Measurements from ENCODE around the gene E2F3.

The E2F3 gene

DNA sequence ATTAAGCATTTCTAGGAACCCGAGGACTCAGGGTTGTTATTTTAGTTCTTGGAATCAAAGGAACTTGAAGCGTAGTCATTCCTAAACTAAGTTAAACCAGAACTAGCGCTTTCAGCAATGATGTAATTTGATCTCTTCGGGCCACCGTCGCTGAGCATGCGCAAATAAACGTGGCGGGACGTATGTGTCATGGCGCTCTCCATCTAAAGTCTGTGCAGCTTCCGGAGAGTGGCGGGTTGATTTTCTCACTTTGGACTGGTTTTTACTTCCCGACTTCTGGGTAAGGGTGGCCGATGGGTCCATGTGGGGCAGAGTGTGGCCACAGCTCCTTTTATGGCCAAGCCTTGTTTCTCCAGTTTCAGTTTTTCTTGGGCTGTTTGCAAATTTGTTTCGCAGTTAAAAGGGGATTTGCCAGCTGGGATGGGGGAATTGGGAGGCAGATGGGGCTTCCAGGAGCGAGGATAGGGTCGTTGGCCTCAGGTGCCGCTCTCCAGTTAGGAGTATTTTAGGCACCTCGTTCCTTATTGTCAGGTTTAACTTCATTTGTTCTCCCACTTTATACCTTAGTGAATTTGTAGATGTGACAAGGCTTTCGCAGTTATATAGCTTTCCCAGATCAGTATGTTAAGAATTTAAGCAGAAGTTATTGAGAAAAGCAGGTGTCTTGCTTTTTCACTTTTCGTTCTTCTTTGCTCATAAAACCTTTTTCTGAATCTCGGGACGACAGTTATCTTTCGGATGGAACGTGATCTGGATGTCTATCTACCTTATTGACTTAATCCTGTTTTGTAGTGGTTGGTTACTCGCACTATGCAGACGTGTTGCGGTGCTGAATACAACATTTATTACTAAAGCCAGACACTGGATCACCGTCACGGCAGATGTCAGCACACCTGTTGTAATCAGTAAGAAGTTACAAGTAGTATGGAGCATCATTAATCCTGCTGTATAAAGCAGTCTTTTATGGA, 132.9 kb downstream of the E2F3 start, which contains the start of gene CDKAL1:
CDKAL1 (plus strand) TSS at position 163 of the 968 bp plus-strand sequence. CDS start 11,894 bp downstream, outside the sequence.
- Mint-ChIP-seq H3K4me3 (peak within 1 kb of the TSS; percentile 98), H3K36me3 (ENCODE audit: low read depth) (peaks cover 22% of the 10 kb centered on the region), H3K27me3 (peaks cover 3% of the 10 kb centered on the region), H3K9me3 (no peaks in the 10 kb centered on the region), H3K4me1 (peaks cover 42% of the 10 kb centered on the region), H3K27ac (peak within 1 kb of the TSS; percentile 99)
- DNase-seq: peak; percentile 88
- ATAC-seq: peak; percentile 83

- Mint-ChIP-seq H3K36me3 (ENCODE audit: low read depth) (peaks cover 39% of the 10 kb centered on the region), H3K27ac (no peak overlapping the region), H3K27me3 (peaks cover 2% of the 10 kb centered on the region), H3K4me1 (peaks cover 58% of the 10 kb centered on the region), H3K9me3 (no peaks in the 10 kb centered on the region), H3K4me3 (no peak overlapping the region)
- ATAC-seq: no peak
- no peak for DNase-seq
Observed at GRCh38 chr6:20538131-20538662, 136.5 kb downstream of the E2F3 start.

DNA sequence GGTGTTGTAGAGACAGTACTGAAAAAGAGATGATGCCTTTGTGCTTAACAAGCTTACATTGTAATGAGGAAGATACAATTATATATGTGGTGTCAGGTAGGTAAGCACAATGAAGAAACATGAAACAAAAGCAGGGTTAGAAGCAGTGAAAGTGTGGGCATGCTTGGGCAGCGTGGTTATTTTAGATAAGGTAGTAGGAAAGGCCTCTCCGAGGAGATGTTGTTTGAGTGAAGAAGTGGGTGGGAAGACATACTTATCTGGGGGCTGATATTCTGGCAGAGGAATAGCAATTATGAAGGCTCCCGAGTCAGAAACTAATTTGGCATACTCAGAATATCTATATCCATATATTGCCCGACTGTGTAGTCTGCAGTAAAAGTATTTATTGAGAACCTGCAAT, 137.2 kb downstream of the E2F3 start:
- no peak overlapping the region for H3K4me3 Mint-ChIP-seq
- H3K9me3 Mint-ChIP-seq: no peaks in the 10 kb centered on the region
- H3K27me3 Mint-ChIP-seq: peaks cover 2% of the 10 kb centered on the region
- no peak for DNase-seq
- peaks cover 59% of the 10 kb centered on the region for H3K4me1 Mint-ChIP-seq
- no peak for ATAC-seq
- H3K27ac Mint-ChIP-seq: peak overlapping the region; percentile 13
- peaks cover 40% of the 10 kb centered on the region for H3K36me3 Mint-ChIP-seq (ENCODE audit: low read depth)

GRCh38 chr6:20539387-20539786, 137.7 kb downstream of the E2F3 start:
- H3K9me3 Mint-ChIP-seq: no peaks in the 10 kb centered on the region
- ATAC-seq: no peak
- no peak overlapping the region for H3K27ac Mint-ChIP-seq
- DNase-seq: no peak
- H3K27me3 Mint-ChIP-seq: no peaks in the 10 kb centered on the region
- no peak overlapping the region for H3K4me3 Mint-ChIP-seq
- peaks cover 58% of the 10 kb centered on the region for H3K4me1 Mint-ChIP-seq
- H3K36me3 Mint-ChIP-seq (ENCODE audit: low read depth): peaks cover 41% of the 10 kb centered on the region

DNA sequence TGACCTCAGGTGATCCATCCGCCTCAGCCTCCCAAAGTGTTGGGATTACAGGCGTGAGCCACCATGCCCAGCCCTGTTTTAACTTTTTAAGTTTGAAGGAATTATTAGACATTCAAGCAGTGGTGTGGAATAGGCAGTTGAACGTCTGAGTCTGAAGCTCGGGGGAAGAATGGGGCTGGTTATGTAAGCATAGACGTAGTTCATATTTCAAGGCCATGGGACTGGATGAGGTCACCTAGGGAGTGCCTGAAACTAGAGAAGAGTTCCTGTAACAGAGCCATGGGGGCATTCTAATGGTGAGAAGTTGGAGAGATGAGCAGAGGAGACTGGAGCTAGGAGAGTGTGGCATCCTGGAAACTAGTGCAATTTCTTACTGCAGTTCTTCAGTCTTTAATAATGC, 139.0 kb downstream of the E2F3 start:
- Mint-ChIP-seq H3K4me3 (no peak overlapping the region), H3K36me3 (ENCODE audit: low read depth) (peaks cover 43% of the 10 kb centered on the region), H3K27me3 (no peaks in the 10 kb centered on the region), H3K27ac (no peak overlapping the region), H3K9me3 (no peaks in the 10 kb centered on the region), H3K4me1 (peaks cover 51% of the 10 kb centered on the region)
- no peak for DNase-seq
- ATAC-seq: no peak

GRCh38 chr6:20541382-20541781, 139.7 kb downstream of the E2F3 start:
- peaks cover 48% of the 10 kb centered on the region for H3K4me1 Mint-ChIP-seq

GRCh38 chr6:20542927-20543602, 141.4 kb downstream of the E2F3 start:
- ATAC-seq: peak; percentile 98
- H3K4me1 Mint-ChIP-seq: peaks cover 37% of the 10 kb centered on the region
- no peaks in the 10 kb centered on the region for H3K9me3 Mint-ChIP-seq
- H3K27ac Mint-ChIP-seq: peak overlapping the region; percentile 59
- H3K36me3 Mint-ChIP-seq (ENCODE audit: low read depth): peaks cover 53% of the 10 kb centered on the region
- no peak for DNase-seq
- H3K4me3 Mint-ChIP-seq: no peak overlapping the region
- no peaks in the 10 kb centered on the region for H3K27me3 Mint-ChIP-seq

More at GRCh38 chr6:20541382-20541781, 139.7 kb downstream of the E2F3 start:
- Mint-ChIP-seq H3K27ac (no peak overlapping the region), H3K36me3 (ENCODE audit: low read depth) (peaks cover 46% of the 10 kb centered on the region), H3K27me3 (no peaks in the 10 kb centered on the region), H3K4me3 (no peak overlapping the region), H3K9me3 (no peaks in the 10 kb centered on the region)
- ATAC-seq (no peak), DNase-seq (no peak)
